ENCODE results near the gene APOO. TPM values are rescaled to one million over a fixed set of nuclear protein-coding genes. Genes with fewer than 3 reads are reported as not detected.

APOO gene
- total RNA-seq, 1 donor from 2014 or later = 76.4 TPM

- no peak for DNase-seq (ENCODE audit: low spot score)
- intact Hi-C loops (cut with DNase I) = no loop called here
Observed at GRCh38 chrX:23797371-23798128, 110.2 kb downstream of the APOO start.

GRCh38 chrX:23795221-23795620 lies 112.5 kb downstream of the APOO start:
- no peak for DNase-seq (ENCODE audit: low spot score)
- intact Hi-C loops (cut with DNase I) = no loop called here

GRCh38 chrX:23792861-23793553 lies 114.7 kb downstream of the APOO start:
- DNase-seq (ENCODE audit: low spot score) = no peak
- intact Hi-C loops (cut with DNase I) = no loop called here

GRCh38 chrX:23790155-23790497 lies 117.6 kb downstream of the APOO start:
- DNase-seq (ENCODE audit: low spot score) = no peak
- intact Hi-C loops (cut with DNase I) = no loop called here

GRCh38 chrX:23789386-23790154 lies 118.2 kb downstream of the APOO start:
- no peak for DNase-seq (ENCODE audit: low spot score)
- intact Hi-C loops (cut with DNase I) = loop anchor here (10.0 kb wide), 1 partner anchor 235 kb away; the partner anchor contains the start of gene KLHL15

GRCh38 chrX:23788946-23789345 lies 118.8 kb downstream of the APOO start:
- intact Hi-C loops (cut with DNase I) = loop anchor here (10.0 kb wide), 1 partner anchor 236 kb away; the partner anchor contains the start of gene KLHL15
- DNase-seq (ENCODE audit: low spot score) = no peak

GRCh38 chrX:23788521-23788920 lies 119.2 kb downstream of the APOO start:
- no peak for DNase-seq (ENCODE audit: low spot score)
- intact Hi-C loops (cut with DNase I) = loop anchor here (10.0 kb wide), 1 partner anchor 236 kb away; the partner anchor contains the start of gene KLHL15

GRCh38 chrX:23787745-23788118 lies 120.0 kb downstream of the APOO start:
- intact Hi-C loops (cut with DNase I) = loop anchor here (10.0 kb wide), 1 partner anchor 237 kb away; the partner anchor contains the start of gene KLHL15

GRCh38 chrX:23786268-23786815 lies 121.4 kb downstream of the APOO start:
- DNase-seq (ENCODE audit: low spot score) = no peak
- intact Hi-C loops (cut with DNase I) = loop anchor here (10.0 kb wide), 1 partner anchor 238 kb away; the partner anchor contains the start of gene KLHL15

More at GRCh38 chrX:23787745-23788118, 120.0 kb downstream of the APOO start:
- no peak for DNase-seq (ENCODE audit: low spot score)

- intact Hi-C loops (cut with DNase I) = loop anchor here (10.0 kb wide), 1 partner anchor 239 kb away; the partner anchor contains the start of gene KLHL15
- DNase-seq (ENCODE audit: low spot score) = no peak
Observed at GRCh38 chrX:23785580-23785979, 122.2 kb downstream of the APOO start.

GRCh38 chrX:23784470-23785331 lies 123.0 kb downstream of the APOO start:
- intact Hi-C loops (cut with DNase I) = loop anchor here (5.0 to 10.0 kb wide), 2 partner anchors 42 to 240 kb away; partner anchors contain the start of genes ACOT9 and KLHL15
- no peak for DNase-seq (ENCODE audit: low spot score)

- intact Hi-C loops (cut with DNase I) = loop anchor here (1.0 to 10.0 kb wide), 4 partner anchors 42 to 271 kb away; partner anchors contain the start of genes ACOT9, EIF2S3 and KLHL15
- no peak for DNase-seq (ENCODE audit: low spot score)
Observed at GRCh38 chrX:23783589-23784469, 123.9 kb downstream of the APOO start.

Other genes with a start within 250 kb of the APOO start
- 38.5 TPM for gene PRDX4, start 240.4 kb downstream of the APOO start, total RNA-seq
- gene ACOT9, start 164.7 kb downstream of the APOO start, total RNA-seq = 72.6 TPM
- 156 TPM for gene SAT1, start 124.8 kb downstream of the APOO start, total RNA-seq
- not detected for gene CXorf58, start 68 bp upstream of the APOO start, total RNA-seq
- 5.1 TPM for gene KLHL15, start 119.2 kb upstream of the APOO start, total RNA-seq
- 105 TPM for gene EIF2S3, start 147.0 kb upstream of the APOO start, total RNA-seq
- gene ZFX, start 241.8 kb upstream of the APOO start, total RNA-seq = 57.2 TPM

Measured in cardiac septum (tissue), 1 donor.